Omental fat pad (tissue), 4 donors: ENCODE data around the gene TGFB2. TPM values are rescaled to one million over a fixed set of nuclear protein-coding genes. Genes with fewer than 3 reads are reported as not detected.

Experiments
- ATAC-seq: fragments of 150-250 bp; one replicate; pipeline ENCODE4 v1.9.1; 2016; ENCODE audit warnings: mild to moderate bottlenecking, moderate library complexity; ENCODE audit not compliant: low FRiP score
- DNase-seq: peaks from one replicate; pipeline ENCODE4 v3.0.0-alpha.2; 2019; ENCODE audit warnings: low spot score
- CTCF ChIP-seq, 3 donors: fragments of 450-650 bp; IDR thresholded peaks; one replicate each; pipeline ENCODE4 v1.5.1; 2016 to 2017; ENCODE audit warnings: antibody characterized with exemption in 3 of 3, mild to moderate bottlenecking in 3 of 3, moderate library complexity in 2 of 3
- total RNA-seq, 4 donors: library from RNA; depleted of rRNA; stranded (reverse); fragments of >200 nt; gene quantifications; one replicate each; pipeline ENCODE4 v1.1.0, GENCODE V29; 2016

The TGFB2 gene
- total RNA-seq = 1 to 10 TPM; 3.1 to 9.1 (median 4.1) TPM

- no peak for TF ChIP-seq CTCF (IDR thresholded peaks at IDR 0.05)
- DNase-seq = no peak
- peak; percentile 78 for ATAC-seq
These were observed at the start of gene TGFB2 for GRCh38 chr1:218344814-218345672. TGFB2 (plus strand) TSS chr1:218345336; CDS start chr1:218346702, 1,366 bp downstream.

- ATAC-seq (no peak), DNase-seq (no peak)
- no peak for TF ChIP-seq CTCF (IDR thresholded peaks at IDR 0.05)
These were observed 49.0 kb upstream of the TGFB2 start for GRCh38 chr1:218296162-218296561.

DNA sequence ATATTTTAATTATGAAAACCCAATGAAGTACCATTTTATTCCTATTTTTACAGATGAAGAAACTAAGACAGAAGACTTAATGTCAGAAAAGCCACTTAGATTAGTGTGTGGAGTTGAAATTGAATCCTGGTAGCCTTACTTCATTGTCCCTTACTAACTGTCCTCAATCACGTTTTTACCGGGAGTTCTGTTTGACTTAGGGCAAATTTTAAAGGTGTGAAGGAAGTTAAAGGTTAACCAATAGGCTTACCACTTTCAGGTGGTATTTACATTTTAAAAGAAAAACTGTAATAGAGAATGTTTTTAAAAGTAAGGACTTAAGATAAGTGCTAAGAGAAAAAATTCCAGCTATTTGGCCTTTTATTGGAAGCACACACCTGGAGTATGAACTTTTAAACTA, 47.7 kb upstream of the TGFB2 start:
- no peak for DNase-seq
- ATAC-seq = no peak

GRCh38 chr1:218297867-218298266, 47.3 kb upstream of the TGFB2 start:
- ATAC-seq (no peak), DNase-seq (no peak)
- no peak for TF ChIP-seq CTCF (IDR thresholded peaks at IDR 0.05)

More for the DNA sequence above, 47.7 kb upstream of the TGFB2 start:
- no peak for TF ChIP-seq CTCF (IDR thresholded peaks at IDR 0.05)

- DNase-seq (no peak), ATAC-seq (no peak)
- TF ChIP-seq CTCF (IDR thresholded peaks at IDR 0.05) = no peak
These were observed 46.7 kb upstream of the TGFB2 start for GRCh38 chr1:218298398-218298797.

GRCh38 chr1:218299416-218299815, 45.7 kb upstream of the TGFB2 start:
- no peak for ATAC-seq
- no peak for DNase-seq
- no peak for TF ChIP-seq CTCF (IDR thresholded peaks at IDR 0.05)

- ATAC-seq (no peak), DNase-seq (no peak)
- TF ChIP-seq CTCF (IDR thresholded peaks at IDR 0.05) = no peak
These were observed 43.9 kb upstream of the TGFB2 start for GRCh38 chr1:218301217-218301616.
